Esophagus (tissue), 2 donors: ENCODE measurements around the gene CHI3L1. TPM values are rescaled to one million over a fixed set of nuclear protein-coding genes. Genes with fewer than 3 reads are reported as not detected.

Experiments
- H3K27ac ChIP-seq, 2 donors: one replicate each; pipeline ENCODE4 v1.5.1; 2013; ENCODE audit warnings: low read depth in 2 of 2, mild to moderate bottlenecking in 2 of 2, inconsistent platforms in 1 of 2, low read length in 1 of 2, moderate library complexity in 1 of 2
- H3K27me3 ChIP-seq, 2 donors: one replicate each; pipeline ENCODE4 v1.6.1; 2013; ENCODE audit warnings: low read length in 2 of 2, control low read depth in 1 of 2, mild to moderate bottlenecking in 1 of 2; ENCODE audit not compliant: insufficient read depth in 2 of 2, control insufficient read depth in 1 of 2
- H3K36me3 ChIP-seq, 2 donors: one replicate each; pipeline ENCODE4 v1.6.1; 2013; ENCODE audit warnings: low read length in 1 of 2; ENCODE audit not compliant: control insufficient read depth in 2 of 2, insufficient read depth in 2 of 2
- H3K4me1 ChIP-seq, 2 donors: one replicate each; pipeline ENCODE4 v1.6.1; 2013; ENCODE audit warnings: low read length in 1 of 2; ENCODE audit not compliant: control insufficient read depth in 2 of 2, insufficient read depth in 2 of 2
- H3K4me3 ChIP-seq, 2 donors: one replicate each; pipeline ENCODE4 v1.5.1; 2013; ENCODE audit warnings: low read length in 2 of 2, mild to moderate bottlenecking in 2 of 2, low read depth in 1 of 2, moderate library complexity in 1 of 2
- H3K9me3 ChIP-seq, 2 donors: one replicate each; pipeline ENCODE4 v1.6.1; 2013; ENCODE audit warnings: mild to moderate bottlenecking in 2 of 2, low read depth in 1 of 2, low read length in 1 of 2, moderate library complexity in 1 of 2; ENCODE audit not compliant: control insufficient read depth in 2 of 2, insufficient read depth in 1 of 2
- WGBS, 2 donors: extraction: QIAGEN DNeasy Blood & Tissue Kit; methylation state at CpG; one replicate each; pipeline ENCODE4 v1.1.7; 2013; 5-methylcytosine and 5-hydroxymethylcytosine counted together
- polyA plus RNA-seq, 2 donors: library from polyadenylated mRNA; stranded (reverse); fragments of 200-250 nt; gene quantifications; one replicate each; pipeline ENCODE4 v1.2.3, GENCODE V29; 2013
- donor health status: healthy with polysubstance abuse.
- donor health status: Bipolar disorder and iron deficiency.

The CHI3L1 gene
- polyA plus RNA-seq, 2 donors: 3.3 to 19.6 TPM

DNA sequence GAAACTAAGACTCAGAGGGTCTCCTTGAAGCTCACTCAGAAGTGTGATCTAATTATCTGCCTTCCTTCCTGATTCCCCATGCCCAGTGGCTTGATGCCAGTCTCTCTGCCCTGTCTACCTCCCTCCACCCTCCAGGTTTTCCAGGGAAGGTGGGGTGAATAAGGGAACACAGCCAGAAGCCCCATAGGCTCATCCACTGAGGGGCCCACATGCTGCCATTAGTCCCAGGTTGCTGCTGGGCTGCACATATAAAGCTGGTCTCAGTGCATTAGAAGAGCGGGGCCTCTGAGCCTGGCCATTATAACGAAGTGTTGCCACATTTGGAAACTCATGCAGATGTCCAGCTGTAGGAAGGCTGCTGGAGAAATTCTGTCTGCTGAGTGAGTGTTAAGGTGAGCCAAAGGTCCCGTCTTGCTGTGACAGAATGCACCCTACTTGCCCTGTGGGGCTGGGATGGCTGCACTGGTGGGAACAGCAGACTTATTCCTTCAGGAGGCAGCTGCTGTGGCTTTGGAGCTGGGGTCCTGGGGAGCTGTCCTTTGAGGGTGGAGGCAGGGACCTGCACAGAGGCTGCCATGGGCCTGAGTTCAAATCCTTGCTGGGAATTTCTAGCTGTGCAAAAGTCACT is 56.0 kb downstream of the CHI3L1 start:
- Histone ChIP-seq H3K27ac (no peak overlapping the region), H3K9me3 (no peaks in the 10 kb centered on the region), H3K27me3 (no peaks in the 10 kb centered on the region), H3K4me3 (no peak overlapping the region), H3K4me1 (peaks cover 4 to 9% of the 10 kb centered on the region in 2 donors), H3K36me3 (no peaks in the 10 kb centered on the region)
- WGBS, 2 donors: 67 to 78% methylated on average over 3 of the region's 3 CpGs

DNA sequence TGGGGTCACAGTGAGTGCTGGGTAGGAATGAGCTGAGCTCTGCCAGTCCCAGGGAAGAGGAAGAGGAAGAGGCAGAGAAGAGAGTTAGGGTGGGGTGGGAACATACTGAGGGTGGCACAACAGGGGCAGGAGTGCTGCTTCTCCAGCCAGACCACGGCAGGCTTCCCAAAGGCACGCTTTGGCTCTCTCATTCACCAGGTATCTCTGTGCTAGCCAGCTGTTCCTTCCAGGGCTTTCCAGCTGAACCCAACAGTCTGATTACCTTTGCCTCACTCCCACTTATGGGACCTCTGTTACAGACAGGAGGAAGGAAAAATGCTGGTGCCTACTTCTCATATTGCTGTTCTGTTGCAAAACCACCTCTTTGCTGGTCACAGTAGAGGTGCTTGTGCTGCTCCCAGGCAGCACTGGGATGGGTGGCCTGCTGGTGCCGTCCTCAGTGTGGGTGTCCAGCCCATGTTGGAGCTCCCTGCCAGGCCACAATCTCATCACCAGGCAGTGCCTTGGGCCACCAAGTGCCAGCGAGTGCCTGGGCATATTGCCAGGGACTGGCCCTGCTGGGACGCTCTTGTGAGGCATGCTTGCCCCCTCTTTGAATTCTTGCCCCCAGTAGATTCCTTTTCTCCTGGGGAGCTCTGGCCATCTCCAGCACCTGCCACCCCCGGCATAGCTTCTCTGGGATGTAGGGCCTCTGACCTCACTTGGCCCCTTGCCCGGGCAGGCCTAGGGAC is 56.8 kb downstream of the CHI3L1 start:
- H3K27me3 ChIP-seq: no peaks in the 10 kb centered on the region
- H3K9me3 ChIP-seq: no peaks in the 10 kb centered on the region
- peaks cover 4 to 9% of the 10 kb centered on the region in 2 donors for H3K4me1 ChIP-seq
- WGBS, 2 donors: 48 to 54% methylated on average over 7 of the region's 7 CpGs
- H3K36me3 ChIP-seq: no peaks in the 10 kb centered on the region
- no peak overlapping the region for H3K27ac ChIP-seq
- no peak overlapping the region for H3K4me3 ChIP-seq

Other genes with a start within 250 kb of the CHI3L1 start
- 10 to 100 TPM; 96.2 to 98.4 TPM for gene ADIPOR1, start 228.4 kb downstream of the CHI3L1 start, polyA plus RNA-seq
- 10 to 100 TPM; 29.9 to 72.5 TPM for gene CYB5R1, start 219.4 kb downstream of the CHI3L1 start, polyA plus RNA-seq
- gene TMEM183A, start 179.3 kb downstream of the CHI3L1 start, polyA plus RNA-seq: 10 to 100 TPM; 24.2 to 38.6 TPM
- gene PPFIA4, start 160.2 kb downstream of the CHI3L1 start, polyA plus RNA-seq: 1 to 10 TPM in 1 of 2 donors, under 1 TPM in 1; 0.84 to 4.1 TPM
- not detected for gene MYOG, start 100.7 kb downstream of the CHI3L1 start, polyA plus RNA-seq
- gene ADORA1, start 59.0 kb downstream of the CHI3L1 start, polyA plus RNA-seq: under 1 TPM; 0.22 to 0.26 TPM
- not detected for gene MYBPH, start 10.9 kb downstream of the CHI3L1 start, polyA plus RNA-seq
- under 1 TPM in 1 of 2 donors, not detected in 1; 0.01 TPM for gene CHIT1, start 43.0 kb upstream of the CHI3L1 start, polyA plus RNA-seq
- gene BTG2, start 118.8 kb upstream of the CHI3L1 start, polyA plus RNA-seq: 10 to 100 TPM in 1 of 2 donors, 1 to 10 TPM in 1; 9.4 to 27.3 TPM
- gene FMOD, start 164.4 kb upstream of the CHI3L1 start, polyA plus RNA-seq: 1 to 10 TPM; 1.7 to 4.4 TPM